MCF 10A (cell line): Measurements from ENCODE around the gene DCAF8L1. TPM values are rescaled to one million over a fixed set of nuclear protein-coding genes. Genes with fewer than 3 reads are reported as not detected.

Experiments
- BruUV-seq: library from RNA; stranded (reverse); fragments of 400-500 nt; replicated peaks from 2 replicates; lab custom pipeline; 2021; lab: Mats Ljungman, UMichigan
- CTCF ChIA-PET: fragments of 300-600 bp; sonication (Branson Sonifier 250); formaldehyde crosslinking; extraction: SDS; loops from one replicate; lab custom pipeline; 2021; ENCODE audit warnings: antibody characterized with exemption, inconsistent platforms; lab: Yijun Ruan, JAX
- POLR2A ChIA-PET: fragments of 300-600, 350-650 bp; sonication (Branson Sonifier 250); formaldehyde crosslinking; extraction: SDS; loops from one replicate; lab custom pipeline; 2020; ENCODE audit warnings: antibody characterized with exemption, inconsistent platforms; lab: Yijun Ruan, JAX
- DNase-seq: peaks from one replicate; pipeline ENCODE4 v3.0.0-alpha.2; 2018; ENCODE audit not compliant: unreplicated experiment
- H3K27ac Mint-ChIP-seq: one replicate; pipeline ENCODE4 v1.8.0; 2022; ENCODE audit warnings: mild to moderate bottlenecking, low read depth, mixed read lengths; ENCODE audit not compliant: unreplicated experiment
- H3K27me3 Mint-ChIP-seq: one replicate; pipeline ENCODE4 v1.8.0; 2022; ENCODE audit warnings: mixed read lengths; ENCODE audit not compliant: insufficient read depth, unreplicated experiment
- H3K36me3 Mint-ChIP-seq: one replicate; pipeline ENCODE4 v1.8.0; 2022; ENCODE audit warnings: mild to moderate bottlenecking, moderate library complexity, mixed read lengths; ENCODE audit not compliant: insufficient read depth, unreplicated experiment
- H3K4me1 Mint-ChIP-seq: one replicate; pipeline ENCODE4 v1.8.0; 2022; ENCODE audit warnings: mixed read lengths; ENCODE audit not compliant: insufficient read depth, unreplicated experiment
- H3K4me3 Mint-ChIP-seq: one replicate; pipeline ENCODE4 v1.8.0; 2022; ENCODE audit warnings: mild to moderate bottlenecking, moderate library complexity, mixed read lengths; ENCODE audit not compliant: unreplicated experiment
- H3K9me3 Mint-ChIP-seq: one replicate; pipeline ENCODE4 v1.8.0; 2022; ENCODE audit warnings: mixed read lengths; ENCODE audit not compliant: unreplicated experiment
- CTCF ChIP-seq: fragments of 200-600 bp; IDR thresholded peaks from one replicate; pipeline ENCODE4 v1.8.0; 2022; ENCODE audit warnings: antibody characterized with exemption, mild to moderate bottlenecking; ENCODE audit not compliant: unreplicated experiment
- intact Hi-C: fragments of 100-400 bp; cut with micrococcal nuclease; formaldehyde crosslinking; loops from 2 replicates; pipeline ENCODE4 v1.14.1; 2022
- total RNA-seq: library from RNA; stranded (reverse); gene quantifications from 2 replicates; pipeline ENCODE4 v1.2.3, GENCODE V29; 2022

Gene DCAF8L1
- total RNA-seq, 1 experiment from 2014 or later: not detected

- no peak for TF ChIP-seq CTCF
- Mint-ChIP-seq H3K4me1 (no peaks in the 10 kb centered on the region), H3K27me3 (no peaks in the 10 kb centered on the region), H3K36me3 (peaks cover 3% of the 10 kb centered on the region), H3K27ac (no peak overlapping the region), H3K9me3 (peaks cover 8% of the 10 kb centered on the region), H3K4me3 (no peak overlapping the region)
- POLR2A ChIA-PET: no interaction called here
- BruUV-seq: no TSS peak
- intact Hi-C loops: no loop called here
- no peak for DNase-seq
- CTCF ChIA-PET: no interaction called here
These were observed 29.6 kb upstream of the DCAF8L1 start for GRCh38 chrX:28010875-28011274.

- Mint-ChIP-seq H3K4me3 (no peak overlapping the region), H3K27ac (no peak overlapping the region), H3K36me3 (no peaks in the 10 kb centered on the region), H3K27me3 (no peaks in the 10 kb centered on the region), H3K9me3 (no peaks in the 10 kb centered on the region), H3K4me1 (no peaks in the 10 kb centered on the region)
- POLR2A ChIA-PET: interaction anchor here (0.6 kb wide), 1 partner anchor 74 kb away, joined by 3 read pairs; no protein-coding TSS in a partner anchor
- CTCF ChIA-PET: no interaction called here
- no TSS peak for BruUV-seq
- DNase-seq: no peak
- TF ChIP-seq CTCF: no peak
- intact Hi-C loops: no loop called here
These were observed 17.4 kb upstream of the DCAF8L1 start for GRCh38 chrX:27998666-27999065.

GRCh38 chrX:27997622-27998021 lies 16.4 kb upstream of the DCAF8L1 start:
- H3K4me3 Mint-ChIP-seq: no peak overlapping the region
- no peaks in the 10 kb centered on the region for H3K4me1 Mint-ChIP-seq
- TF ChIP-seq CTCF: no peak
- BruUV-seq: no TSS peak
- ChIA-PET POLR2A (no interaction called here), CTCF (no interaction called here)
- no peaks in the 10 kb centered on the region for H3K36me3 Mint-ChIP-seq
- DNase-seq: no peak
- intact Hi-C loops: no loop called here
- H3K27me3 Mint-ChIP-seq: no peaks in the 10 kb centered on the region
- no peak overlapping the region for H3K27ac Mint-ChIP-seq
- H3K9me3 Mint-ChIP-seq: no peaks in the 10 kb centered on the region

GRCh38 chrX:27996132-27996531 lies 14.9 kb upstream of the DCAF8L1 start:
- no peak for DNase-seq
- H3K4me3 Mint-ChIP-seq: no peak overlapping the region
- CTCF ChIA-PET: no interaction called here

More at GRCh38 chrX:27996132-27996531, 14.9 kb upstream of the DCAF8L1 start:
- intact Hi-C loops: no loop called here
- Mint-ChIP-seq H3K4me1 (no peaks in the 10 kb centered on the region), H3K9me3 (no peaks in the 10 kb centered on the region), H3K36me3 (no peaks in the 10 kb centered on the region), H3K27ac (no peak overlapping the region), H3K27me3 (no peaks in the 10 kb centered on the region)
- no peak for TF ChIP-seq CTCF
- POLR2A ChIA-PET: no interaction called here
- no TSS peak for BruUV-seq
